K562 (cell line): Measurements from ENCODE around the gene OBSL1. TPM values are rescaled to one million over a fixed set of nuclear protein-coding genes. Genes with fewer than 3 reads are reported as not detected.
A peak's percentile ranks its signal among the peaks of the same experiment; 100 is the strongest.

Experiments
- CBX2 ChIP-seq: fragments of 200-600 bp; sonication (generic); IDR thresholded peaks from one replicate; pipeline ENCODE4 v1.6.1; 2012; ENCODE audit warnings: mild to moderate bottlenecking, low read length, inconsistent platforms; ENCODE audit not compliant: insufficient read depth, poor library complexity, severe bottlenecking
- CC2D1A ChIP-seq: fragments of 450-650 bp; IDR thresholded peaks from 2 replicates; pipeline ENCODE4 v1.6.1; 2017; ENCODE audit warnings: mild to moderate bottlenecking
- CHD2 ChIP-seq: IDR thresholded peaks from 2 replicates; pipeline ENCODE4 v1.6.1; 2011; ENCODE audit warnings: low read depth, low read length
- GABPB1 ChIP-seq: sonication (generic); formaldehyde crosslinking; IDR thresholded peaks from 2 replicates; pipeline ENCODE4 v1.8.0; 2022; ENCODE audit warnings: mild to moderate bottlenecking, missing genetic modification reagents
- HCFC1 ChIP-seq: IDR thresholded peaks from 2 replicates; pipeline ENCODE4 v1.6.1; 2012; ENCODE audit warnings: low read depth, low read length, improper control_type of control experiment
- HDAC3 ChIP-seq: fragments of 450-650 bp; IDR thresholded peaks from 2 replicates; pipeline ENCODE4 v1.6.1; 2018; ENCODE audit warnings: borderline replicate concordance, mild to moderate bottlenecking, moderate library complexity; ENCODE audit not compliant: partially characterized antibody
- HLTF ChIP-seq: fragments of 450-650 bp; IDR thresholded peaks from 2 replicates; pipeline ENCODE4 v1.6.1; 2016
- HOXB6 ChIP-seq: fragments of 250-450 bp; sonication (Bioruptor Pico); IDR thresholded peaks from 2 replicates; pipeline ENCODE4 v1.5.1; 2022; ENCODE audit warnings: mild to moderate bottlenecking, borderline replicate concordance
- MEIS2 ChIP-seq: fragments of 450-650 bp; IDR thresholded peaks from 2 replicates; pipeline ENCODE4 v1.6.1; 2014; ENCODE audit warnings: mild to moderate bottlenecking; ENCODE audit not compliant: partially characterized antibody
- MTA3 ChIP-seq: fragments of 450-650 bp; formaldehyde crosslinking; IDR thresholded peaks from 2 replicates; pipeline ENCODE4 v1.6.1; 2017; ENCODE audit warnings: mild to moderate bottlenecking, borderline replicate concordance
- NCOR1 ChIP-seq: fragments of 450-650 bp; IDR thresholded peaks from 2 replicates; pipeline ENCODE4 v1.6.1; 2016; ENCODE audit warnings: mild to moderate bottlenecking, moderate library complexity
- SMC3 ChIP-seq: conservative IDR thresholded peaks from 2 replicates; pipeline ENCODE4 v1.6.1; 2011; ENCODE audit warnings: low read depth, low read length, improper control_type of control experiment; ENCODE audit not compliant: insufficient read depth
- STAT5A ChIP-seq: IDR thresholded peaks from 2 replicates; pipeline ENCODE4 v1.6.1; 2012; ENCODE audit warnings: low read length, inconsistent platforms, borderline replicate concordance
- TAL1 ChIP-seq: fragments of 450-650 bp; IDR thresholded peaks from 2 replicates; pipeline ENCODE4 v1.6.1; 2016; ENCODE audit warnings: mild to moderate bottlenecking
- ZFPM2 ChIP-seq: fragments of 250-450 bp; sonication (Bioruptor Pico); IDR thresholded peaks from 2 replicates; pipeline ENCODE4 v1.5.1; 2022; ENCODE audit warnings: mild to moderate bottlenecking
- ZNF146 ChIP-seq: IDR thresholded peaks from one replicate; pipeline ENCODE4 v1.6.1; 2018; ENCODE audit warnings: missing compliant biosample characterization; ENCODE audit not compliant: unreplicated experiment
- polyA plus RNA-seq, 8 experiments: library from polyadenylated mRNA; depleted of rRNA in 4 of 8; stranded (reverse) in 5 of 8; unstranded in 3 of 8; fragments of >200 nt; fragmentation: Nextera tagmentation in 2 of 8; fragmentation: Illumina TruSeq in 1 of 8; extraction: Ambion mirVana in 2 of 8; extraction: Trizol in 1 of 8; gene quantifications; 2 replicates each; pipeline versions ENCODE4 v1.2.1 to v1.2.3, GENCODE V29; 2011 to 2014; ENCODE audit warnings: inconsistent platforms in 1 of 8, missing spikeins in 1 of 8
- total RNA-seq, 7 experiments: library from RNA; depleted of rRNA in 6 of 7; stranded (reverse); fragments of >200 nt in 6 of 7; fragmentation: Illumina TruSeq in 2 of 7; extraction: Trizol in 2 of 7; gene quantifications; 2 replicates each; pipeline versions ENCODE4 v1.2.1 to v1.2.3, GENCODE V29; 2011 to 2021; ENCODE audit warnings: low replicate concordance in 1 of 7
- TF ChIP-seq, protein P1 (sequence below): fragments of 250-450 bp; sonication (Bioruptor Pico); IDR thresholded peaks from 2 replicates; pipeline ENCODE4 v1.6.1; 2021; ENCODE audit warnings: mild to moderate bottlenecking
- TF ChIP-seq, protein P2 (sequence below): fragments of 250-450 bp; sonication (Bioruptor Pico); IDR thresholded peaks from 2 replicates; pipeline ENCODE4 v1.5.1; 2021; ENCODE audit warnings: mild to moderate bottlenecking
- TF ChIP-seq, protein P3 (sequence below): fragments of 450-650 bp; IDR thresholded peaks from 2 replicates; pipeline ENCODE4 v1.6.1; 2016
- TF ChIP-seq, protein P4 (sequence below), 2 experiments: fragments of 450-650 bp; IDR thresholded peaks; 2 replicates each; pipeline ENCODE4 v1.6.1; 2016
- TF ChIP-seq, protein P5 (sequence below): fragments of 250-450 bp; sonication (Bioruptor Pico); IDR thresholded peaks from 2 replicates; pipeline ENCODE4 v1.5.0; 2021
- TF ChIP-seq, protein P6 (sequence below): sonication (generic); formaldehyde crosslinking; IDR thresholded peaks from 2 replicates; pipeline ENCODE4 v1.8.1; 2023; ENCODE audit warnings: mild to moderate bottlenecking, missing genetic modification reagents, moderate library complexity

Gene OBSL1
- total and polyA plus RNA-seq, 9 of the 15 experiments (the other 6 are each of a cell fraction or from before 2014, with no cell fraction given), result 1.2 to 26.6 (median 8.6) TPM

DNA sequence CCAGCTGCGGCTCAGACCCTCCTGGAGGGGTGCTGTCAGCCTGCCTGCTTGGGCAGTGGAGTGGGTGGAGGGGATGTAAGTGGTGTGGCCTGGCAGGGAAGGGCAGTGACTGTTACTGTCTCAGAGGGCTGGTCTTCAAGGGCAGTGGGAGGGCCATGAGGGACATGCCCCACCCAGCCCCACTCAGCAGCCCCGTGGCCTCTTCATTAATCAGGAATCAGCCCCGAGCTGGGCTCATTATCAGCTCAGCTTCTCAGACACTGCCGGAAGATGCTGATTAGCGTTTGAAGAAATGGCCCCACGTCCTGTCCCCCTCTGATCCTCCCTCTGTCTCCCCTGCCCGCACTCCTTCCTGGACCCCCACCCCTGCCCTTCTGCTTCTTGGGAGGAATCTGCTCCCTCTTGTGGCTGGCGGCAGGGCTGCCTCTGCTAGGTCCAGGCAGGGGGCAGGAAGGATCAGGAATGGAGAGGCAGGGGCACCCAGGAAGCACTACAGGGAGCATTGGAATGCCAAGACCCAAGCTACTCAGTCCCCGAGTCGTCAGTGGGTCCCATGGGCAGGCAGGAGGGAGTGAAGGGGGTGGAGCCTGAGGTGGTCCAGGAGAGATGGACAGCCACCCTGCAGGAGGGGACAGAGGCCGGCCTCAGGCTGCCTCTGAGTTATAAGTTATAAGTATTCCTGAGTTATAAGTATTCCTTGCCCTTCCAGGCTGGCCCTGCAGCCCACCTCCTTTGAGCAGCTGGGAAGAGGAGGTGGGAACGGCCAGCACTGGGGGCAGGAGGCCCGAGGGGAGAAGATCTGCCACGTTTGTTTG is 50.1 kb downstream of the OBSL1 start (continued):
- 0 out of 2 replicates have a peak, but pooled peaks have one; percentile 49 for TF ChIP-seq MTA3
- TF ChIP-seq HOXB6 (CRISPR knock-in tag), result no peak
- TF ChIP-seq NCOR1, result peak; percentile 83
- TF ChIP-seq CBX2, result no peak
- TF ChIP-seq ZNF146 (CRISPR knock-in tag), result no peak
- peak; percentile 69 for TF ChIP-seq TAL1
- no peak; the same call in 1 of the 2 replicates for TF ChIP-seq SMC3
- peak; percentile 70; the same call in 1 of the 2 replicates for TF ChIP-seq CC2D1A
- no peak for TF ChIP-seq HCFC1
- TF ChIP-seq GABPB1 (CRISPR knock-in tag), result peak; percentile 52; the same call in 1 of the 2 replicates
- peak; percentile 41; the same call in 1 of the 2 replicates for TF ChIP-seq STAT5A
- TF ChIP-seq, protein P1, sequence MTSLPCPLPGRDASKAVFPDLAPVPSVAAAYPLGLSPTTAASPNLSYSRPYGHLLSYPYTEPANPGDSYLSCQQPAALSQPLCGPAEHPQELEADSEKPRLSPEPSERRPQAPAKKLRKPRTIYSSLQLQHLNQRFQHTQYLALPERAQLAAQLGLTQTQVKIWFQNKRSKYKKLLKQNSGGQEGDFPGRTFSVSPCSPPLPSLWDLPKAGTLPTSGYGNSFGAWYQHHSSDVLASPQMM (CRISPR knock-in tag), result no peak
- peak; percentile 82 for TF ChIP-seq MEIS2
- TF ChIP-seq, protein P2, sequence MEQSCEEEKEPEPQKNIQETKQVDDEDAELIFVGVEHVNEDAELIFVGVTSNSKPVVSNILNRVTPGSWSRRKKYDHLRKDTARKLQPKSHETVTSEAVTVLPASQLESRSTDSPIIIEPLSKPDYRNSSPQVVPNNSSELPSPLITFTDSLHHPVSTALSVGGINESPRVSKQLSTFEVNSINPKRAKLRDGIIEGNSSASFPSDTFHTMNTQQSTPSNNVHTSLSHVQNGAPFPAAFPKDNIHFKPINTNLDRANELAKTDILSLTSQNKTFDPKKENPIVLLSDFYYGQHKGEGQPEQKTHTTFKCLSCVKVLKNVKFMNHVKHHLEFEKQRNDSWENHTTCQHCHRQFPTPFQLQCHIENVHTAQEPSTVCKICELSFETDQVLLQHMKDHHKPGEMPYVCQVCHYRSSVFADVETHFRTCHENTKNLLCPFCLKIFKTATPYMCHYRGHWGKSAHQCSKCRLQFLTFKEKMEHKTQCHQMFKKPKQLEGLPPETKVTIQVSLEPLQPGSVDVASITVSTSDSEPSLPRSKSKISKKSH (CRISPR knock-in tag), result no peak
- TF ChIP-seq HDAC3, result peak; percentile 44
- no peak for TF ChIP-seq CHD2
- TF ChIP-seq, protein P3, sequence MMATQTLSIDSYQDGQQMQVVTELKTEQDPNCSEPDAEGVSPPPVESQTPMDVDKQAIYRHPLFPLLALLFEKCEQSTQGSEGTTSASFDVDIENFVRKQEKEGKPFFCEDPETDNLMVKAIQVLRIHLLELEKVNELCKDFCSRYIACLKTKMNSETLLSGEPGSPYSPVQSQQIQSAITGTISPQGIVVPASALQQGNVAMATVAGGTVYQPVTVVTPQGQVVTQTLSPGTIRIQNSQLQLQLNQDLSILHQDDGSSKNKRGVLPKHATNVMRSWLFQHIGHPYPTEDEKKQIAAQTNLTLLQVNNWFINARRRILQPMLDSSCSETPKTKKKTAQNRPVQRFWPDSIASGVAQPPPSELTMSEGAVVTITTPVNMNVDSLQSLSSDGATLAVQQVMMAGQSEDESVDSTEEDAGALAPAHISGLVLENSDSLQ, result peak; percentile 66
- TF ChIP-seq, protein P4, sequence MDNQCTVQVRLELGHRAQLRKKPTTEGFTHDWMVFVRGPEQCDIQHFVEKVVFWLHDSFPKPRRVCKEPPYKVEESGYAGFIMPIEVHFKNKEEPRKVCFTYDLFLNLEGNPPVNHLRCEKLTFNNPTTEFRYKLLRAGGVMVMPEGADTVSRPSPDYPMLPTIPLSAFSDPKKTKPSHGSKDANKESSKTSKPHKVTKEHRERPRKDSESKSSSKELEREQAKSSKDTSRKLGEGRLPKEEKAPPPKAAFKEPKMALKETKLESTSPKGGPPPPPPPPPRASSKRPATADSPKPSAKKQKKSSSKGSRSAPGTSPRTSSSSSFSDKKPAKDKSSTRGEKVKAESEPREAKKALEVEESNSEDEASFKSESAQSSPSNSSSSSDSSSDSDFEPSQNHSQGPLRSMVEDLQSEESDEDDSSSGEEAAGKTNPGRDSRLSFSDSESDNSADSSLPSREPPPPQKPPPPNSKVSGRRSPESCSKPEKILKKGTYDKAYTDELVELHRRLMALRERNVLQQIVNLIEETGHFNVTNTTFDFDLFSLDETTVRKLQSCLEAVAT (IDR thresholded peaks at IDR 0.05), result 0 out of 4 replicates have a peak, but pooled peaks of 1 of the 2 experiments have one; percentile 23
- no peak for TF ChIP-seq ZFPM2
- TF ChIP-seq HLTF, result peak; percentile 89
- TF ChIP-seq, protein P5, sequence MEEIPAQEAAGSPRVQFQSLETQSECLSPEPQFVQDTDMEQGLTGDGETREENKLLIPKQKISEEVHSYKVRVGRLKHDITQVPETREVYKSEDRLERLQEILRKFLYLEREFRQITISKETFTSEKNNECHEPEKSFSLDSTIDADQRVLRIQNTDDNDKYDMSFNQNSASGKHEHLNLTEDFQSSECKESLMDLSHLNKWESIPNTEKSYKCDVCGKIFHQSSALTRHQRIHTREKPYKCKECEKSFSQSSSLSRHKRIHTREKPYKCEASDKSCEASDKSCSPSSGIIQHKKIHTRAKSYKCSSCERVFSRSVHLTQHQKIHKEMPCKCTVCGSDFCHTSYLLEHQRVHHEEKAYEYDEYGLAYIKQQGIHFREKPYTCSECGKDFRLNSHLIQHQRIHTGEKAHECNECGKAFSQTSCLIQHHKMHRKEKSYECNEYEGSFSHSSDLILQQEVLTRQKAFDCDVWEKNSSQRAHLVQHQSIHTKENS (CRISPR knock-in tag), result no peak
- TF ChIP-seq, protein P6, sequence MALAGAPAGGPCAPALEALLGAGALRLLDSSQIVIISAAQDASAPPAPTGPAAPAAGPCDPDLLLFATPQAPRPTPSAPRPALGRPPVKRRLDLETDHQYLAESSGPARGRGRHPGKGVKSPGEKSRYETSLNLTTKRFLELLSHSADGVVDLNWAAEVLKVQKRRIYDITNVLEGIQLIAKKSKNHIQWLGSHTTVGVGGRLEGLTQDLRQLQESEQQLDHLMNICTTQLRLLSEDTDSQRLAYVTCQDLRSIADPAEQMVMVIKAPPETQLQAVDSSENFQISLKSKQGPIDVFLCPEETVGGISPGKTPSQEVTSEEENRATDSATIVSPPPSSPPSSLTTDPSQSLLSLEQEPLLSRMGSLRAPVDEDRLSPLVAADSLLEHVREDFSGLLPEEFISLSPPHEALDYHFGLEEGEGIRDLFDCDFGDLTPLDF (CRISPR knock-in tag), result no peak
